ENCODE measurements around the gene RASL11B. TPM values are rescaled to one million over a fixed set of nuclear protein-coding genes. Genes with fewer than 3 reads are reported as not detected.

RASL11B gene
- total RNA-seq, 1 experiment from 2014 or later, result 1.7 TPM

- Histone ChIP-seq H3K27ac (no peak overlapping the region), H3K4me3 (no peak overlapping the region)
Observed at GRCh38 chr4:52890521-52890791, 28.3 kb downstream of the RASL11B start.

GRCh38 chr4:52891743-52892142 is 29.6 kb downstream of the RASL11B start:
- Histone ChIP-seq H3K27me3 (replicated peaks) (no peaks in the 10 kb centered on the region), H3K4me3 (no peak overlapping the region), H3K9me3 (replicated peaks) (no peaks in the 10 kb centered on the region), H3K36me3 (no peaks in the 10 kb centered on the region), H3K4me1 (replicated peaks) (no peaks in the 10 kb centered on the region), H3K27ac (no peak overlapping the region)
- DNase-seq (ENCODE audit: low read depth in 1 of 2, low spot score in 2 of 2), result no peak

More at GRCh38 chr4:52890521-52890791, 28.3 kb downstream of the RASL11B start:
- Histone ChIP-seq H3K27me3 (replicated peaks) (no peaks in the 10 kb centered on the region), H3K4me1 (replicated peaks) (no peaks in the 10 kb centered on the region), H3K9me3 (replicated peaks) (no peaks in the 10 kb centered on the region), H3K36me3 (no peaks in the 10 kb centered on the region)
- DNase-seq (ENCODE audit: low read depth in 1 of 2, low spot score in 2 of 2), result no peak

- DNase-seq (ENCODE audit: low read depth in 1 of 2, low spot score in 2 of 2), result no peak
- H3K9me3 ChIP-seq (replicated peaks), result no peaks in the 10 kb centered on the region
- no peak overlapping the region for H3K4me3 ChIP-seq
- H3K27ac ChIP-seq, result no peak overlapping the region
- no peaks in the 10 kb centered on the region for H3K4me1 ChIP-seq (replicated peaks)
- no peaks in the 10 kb centered on the region for H3K36me3 ChIP-seq
- H3K27me3 ChIP-seq (replicated peaks), result no peaks in the 10 kb centered on the region
Observed at GRCh38 chr4:52892880-52893279, 30.8 kb downstream of the RASL11B start.

GRCh38 chr4:52894443-52894842 is 32.3 kb downstream of the RASL11B start:
- Histone ChIP-seq H3K9me3 (replicated peaks) (no peaks in the 10 kb centered on the region), H3K27me3 (replicated peaks) (no peaks in the 10 kb centered on the region), H3K36me3 (no peaks in the 10 kb centered on the region), H3K27ac (no peak overlapping the region), H3K4me1 (replicated peaks) (no peaks in the 10 kb centered on the region), H3K4me3 (no peak overlapping the region)
- no peak for DNase-seq (ENCODE audit: low read depth in 1 of 2, low spot score in 2 of 2)

- no peaks in the 10 kb centered on the region for H3K27me3 ChIP-seq (replicated peaks)
- H3K4me1 ChIP-seq (replicated peaks), result peaks cover 6% of the 10 kb centered on the region
- H3K36me3 ChIP-seq, result 0 out of 2 replicates have a peak, but pooled peaks cover 4% of the 10 kb centered on the region
- no peak overlapping the region for H3K4me3 ChIP-seq
- no peaks in the 10 kb centered on the region for H3K9me3 ChIP-seq (replicated peaks)
- DNase-seq (ENCODE audit: low read depth in 1 of 2, low spot score in 2 of 2), result no peak
- no peak overlapping the region for H3K27ac ChIP-seq
Observed at GRCh38 chr4:52903273-52903672, 41.2 kb downstream of the RASL11B start.

- H3K4me3 ChIP-seq, result no peak overlapping the region
- H3K27me3 ChIP-seq (replicated peaks), result no peaks in the 10 kb centered on the region
- peaks cover 6% of the 10 kb centered on the region for H3K4me1 ChIP-seq (replicated peaks)
- H3K27ac ChIP-seq, result no peak overlapping the region
- no peaks in the 10 kb centered on the region for H3K9me3 ChIP-seq (replicated peaks)
- DNase-seq (ENCODE audit: low read depth in 1 of 2, low spot score in 2 of 2), result no peak
- H3K36me3 ChIP-seq, result 0 out of 2 replicates have a peak, but pooled peaks cover 4% of the 10 kb centered on the region
Observed at GRCh38 chr4:52904421-52904820, 42.3 kb downstream of the RASL11B start.

- H3K27ac ChIP-seq, result no peak overlapping the region
- no peaks in the 10 kb centered on the region for H3K27me3 ChIP-seq (replicated peaks)
- no peak overlapping the region for H3K4me3 ChIP-seq
- DNase-seq (ENCODE audit: low read depth in 1 of 2, low spot score in 2 of 2), result peak in 1 of 2 experiments; percentile 11
- H3K36me3 ChIP-seq, result 0 out of 2 replicates have a peak, but pooled peaks cover 4% of the 10 kb centered on the region
- no peaks in the 10 kb centered on the region for H3K9me3 ChIP-seq (replicated peaks)
- peaks cover 6% of the 10 kb centered on the region for H3K4me1 ChIP-seq (replicated peaks)
Observed at GRCh38 chr4:52907510-52907909, 45.4 kb downstream of the RASL11B start.

- 0 out of 2 replicates have a peak, but pooled peaks cover 4% of the 10 kb centered on the region for H3K36me3 ChIP-seq
- no peaks in the 10 kb centered on the region for H3K9me3 ChIP-seq (replicated peaks)
- no peaks in the 10 kb centered on the region for H3K27me3 ChIP-seq (replicated peaks)
- H3K4me1 ChIP-seq (replicated peaks), result peaks cover 6% of the 10 kb centered on the region
- H3K27ac ChIP-seq, result no peak overlapping the region
- DNase-seq (ENCODE audit: low read depth in 1 of 2, low spot score in 2 of 2), result no peak
- H3K4me3 ChIP-seq, result no peak overlapping the region
Observed at GRCh38 chr4:52910115-52910514, 48.0 kb downstream of the RASL11B start.

- no peaks in the 10 kb centered on the region for H3K27me3 ChIP-seq (replicated peaks)
- peaks cover 6% of the 10 kb centered on the region for H3K4me1 ChIP-seq (replicated peaks)
- no peak overlapping the region for H3K4me3 ChIP-seq
- H3K27ac ChIP-seq, result no peak overlapping the region
- no peaks in the 10 kb centered on the region for H3K9me3 ChIP-seq (replicated peaks)
- DNase-seq (ENCODE audit: low read depth in 1 of 2, low spot score in 2 of 2), result peak; percentile 50 to 84
- 0 out of 2 replicates have a peak, but pooled peaks cover 4% of the 10 kb centered on the region for H3K36me3 ChIP-seq
Observed at GRCh38 chr4:52911684-52912294, 49.7 kb downstream of the RASL11B start.

- H3K36me3 ChIP-seq, result no peaks in the 10 kb centered on the region
- H3K27me3 ChIP-seq (replicated peaks), result no peaks in the 10 kb centered on the region
- DNase-seq (ENCODE audit: low read depth in 1 of 2, low spot score in 2 of 2), result no peak
- H3K4me3 ChIP-seq, result no peak overlapping the region
- H3K4me1 ChIP-seq (replicated peaks), result no peaks in the 10 kb centered on the region
- H3K27ac ChIP-seq, result no peak overlapping the region
- H3K9me3 ChIP-seq (replicated peaks), result no peaks in the 10 kb centered on the region
Observed at GRCh38 chr4:52912608-52913007, 50.5 kb downstream of the RASL11B start.

- DNase-seq (ENCODE audit: low read depth in 1 of 2, low spot score in 2 of 2), result no peak
- Histone ChIP-seq H3K27me3 (replicated peaks) (no peaks in the 10 kb centered on the region), H3K4me3 (no peak overlapping the region), H3K36me3 (no peaks in the 10 kb centered on the region), H3K4me1 (replicated peaks) (no peaks in the 10 kb centered on the region), H3K9me3 (replicated peaks) (no peaks in the 10 kb centered on the region), H3K27ac (no peak overlapping the region)
Observed at GRCh38 chr4:52914051-52914605, 52.0 kb downstream of the RASL11B start.

- no peak overlapping the region for H3K4me3 ChIP-seq
- H3K4me1 ChIP-seq (replicated peaks), result no peaks in the 10 kb centered on the region
- no peak for DNase-seq (ENCODE audit: low read depth in 1 of 2, low spot score in 2 of 2)
- no peaks in the 10 kb centered on the region for H3K36me3 ChIP-seq
- H3K9me3 ChIP-seq (replicated peaks), result no peaks in the 10 kb centered on the region
- no peak overlapping the region for H3K27ac ChIP-seq
- no peaks in the 10 kb centered on the region for H3K27me3 ChIP-seq (replicated peaks)
Observed at GRCh38 chr4:52915191-52915590, 53.1 kb downstream of the RASL11B start.

- Histone ChIP-seq H3K36me3 (no peaks in the 10 kb centered on the region), H3K4me1 (replicated peaks) (no peaks in the 10 kb centered on the region), H3K27ac (no peak overlapping the region), H3K4me3 (no peak overlapping the region), H3K9me3 (replicated peaks) (no peaks in the 10 kb centered on the region), H3K27me3 (replicated peaks) (no peaks in the 10 kb centered on the region)
- no peak for DNase-seq (ENCODE audit: low read depth in 1 of 2, low spot score in 2 of 2)
Observed at GRCh38 chr4:52915730-52916300, 53.7 kb downstream of the RASL11B start.
